ENCODE results near the gene RBMS1.

Gene RBMS1

GRCh38 chr2:160275656-160276055, 218.0 kb downstream of the RBMS1 start:
- DNase-seq (ENCODE audit: low read depth) = no peak

- DNase-seq (ENCODE audit: low read depth) = no peak
These were observed 222.2 kb downstream of the RBMS1 start for GRCh38 chr2:160271171-160272086.

GRCh38 chr2:160270571-160271113, 223.0 kb downstream of the RBMS1 start:
- DNase-seq (ENCODE audit: low read depth) = no peak

- peak; percentile 83 for DNase-seq (ENCODE audit: low read depth)
These were observed 223.6 kb downstream of the RBMS1 start for GRCh38 chr2:160269803-160270570.

GRCh38 chr2:160269365-160269764, 224.2 kb downstream of the RBMS1 start:
- DNase-seq (ENCODE audit: low read depth) = no peak

- DNase-seq (ENCODE audit: low read depth) = no peak
These were observed 225.3 kb downstream of the RBMS1 start for GRCh38 chr2:160268151-160268781.

- DNase-seq (ENCODE audit: low read depth) = no peak
These were observed 225.9 kb downstream of the RBMS1 start for GRCh38 chr2:160267692-160268091.

GRCh38 chr2:160267022-160267421, 226.6 kb downstream of the RBMS1 start:
- DNase-seq (ENCODE audit: low read depth) = no peak

GRCh38 chr2:160266037-160266551, 227.5 kb downstream of the RBMS1 start:
- DNase-seq (ENCODE audit: low read depth) = no peak

GRCh38 chr2:160264308-160264707, 229.3 kb downstream of the RBMS1 start:
- DNase-seq (ENCODE audit: low read depth) = no peak

- DNase-seq (ENCODE audit: low read depth) = no peak
These were observed 231.9 kb downstream of the RBMS1 start for GRCh38 chr2:160261732-160262131.

- DNase-seq (ENCODE audit: low read depth) = no peak
These were observed 235.2 kb downstream of the RBMS1 start for GRCh38 chr2:160258492-160258805.

GRCh38 chr2:160257743-160258491, 235.7 kb downstream of the RBMS1 start:
- DNase-seq (ENCODE audit: low read depth) = no peak

- no peak for DNase-seq (ENCODE audit: low read depth)
These were observed 236.4 kb downstream of the RBMS1 start for GRCh38 chr2:160257041-160257742.

- no peak for DNase-seq (ENCODE audit: low read depth)
These were observed 237.1 kb downstream of the RBMS1 start for GRCh38 chr2:160256507-160256906.

GRCh38 chr2:160255408-160255807, 238.2 kb downstream of the RBMS1 start:
- DNase-seq (ENCODE audit: low read depth) = no peak

GRCh38 chr2:160254189-160254762, 239.3 kb downstream of the RBMS1 start:
- no peak for DNase-seq (ENCODE audit: low read depth)

GRCh38 chr2:160253440-160254188, 240.0 kb downstream of the RBMS1 start:
- DNase-seq (ENCODE audit: low read depth) = peak; percentile 38

GRCh38 chr2:160252900-160253299, 240.7 kb downstream of the RBMS1 start:
- no peak for DNase-seq (ENCODE audit: low read depth)
